ENCODE data around the gene LRRC4C. TPM values are rescaled to one million over a fixed set of nuclear protein-coding genes. Genes with fewer than 3 reads are reported as not detected.

Gene LRRC4C
- total RNA-seq, 1 experiment from 2014 or later = not detected

DNA sequence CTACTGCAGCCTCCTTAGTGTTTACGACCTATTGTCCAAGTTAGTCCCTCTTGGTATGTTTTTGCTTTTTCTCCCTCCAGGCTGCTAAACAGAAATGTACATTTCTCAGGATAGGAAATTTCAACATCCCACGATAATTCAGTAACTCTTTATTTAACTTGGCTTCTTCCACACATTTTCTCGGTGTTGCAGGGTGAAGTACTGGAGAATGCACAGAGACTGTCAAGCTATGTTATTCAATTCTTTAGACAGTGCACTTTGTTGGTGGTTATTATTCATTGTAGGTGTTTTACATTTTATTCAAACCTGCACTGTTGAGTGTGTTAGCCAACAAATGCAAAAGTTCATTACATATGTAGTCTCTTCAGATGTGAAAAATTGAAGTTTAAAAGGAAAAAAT lies 839.8 kb downstream of the LRRC4C start:
- H3K27me3 Mint-ChIP-seq (ENCODE audit: unreplicated experiment) = no peaks in the 10 kb centered on the region
- BruUV-seq (replicated peaks) = no TSS peak
- no peak overlapping the region for H3K4me3 Mint-ChIP-seq (ENCODE audit: low read depth, unreplicated experiment)
- peaks cover 10% of the 10 kb centered on the region for H3K9me3 Mint-ChIP-seq (ENCODE audit: low read depth, unreplicated experiment)
- CTCF ChIA-PET = no interaction called here
- H3K4me1 Mint-ChIP-seq (ENCODE audit: low read depth, unreplicated experiment) = no peaks in the 10 kb centered on the region
- intact Hi-C loops (cut with micrococcal nuclease; ENCODE audit: unreplicated experiment) = no loop called here
- no peak for TF ChIP-seq CTCF (IDR thresholded peaks at IDR 0.05; ENCODE audit: unreplicated experiment)
- H3K27ac Mint-ChIP-seq (ENCODE audit: unreplicated experiment) = no peak overlapping the region
- no peaks in the 10 kb centered on the region for H3K36me3 Mint-ChIP-seq (ENCODE audit: insufficient read depth, unreplicated experiment)
- no peak for DNase-seq

- no TSS peak for BruUV-seq (replicated peaks)
- intact Hi-C loops (cut with micrococcal nuclease; ENCODE audit: unreplicated experiment) = no loop called here
- Mint-ChIP-seq H3K27me3 (ENCODE audit: unreplicated experiment) (no peaks in the 10 kb centered on the region), H3K9me3 (ENCODE audit: low read depth, unreplicated experiment) (peaks cover 19% of the 10 kb centered on the region), H3K4me3 (ENCODE audit: low read depth, unreplicated experiment) (no peak overlapping the region), H3K27ac (ENCODE audit: unreplicated experiment) (no peak overlapping the region), H3K4me1 (ENCODE audit: low read depth, unreplicated experiment) (no peaks in the 10 kb centered on the region), H3K36me3 (ENCODE audit: insufficient read depth, unreplicated experiment) (no peaks in the 10 kb centered on the region)
- CTCF ChIA-PET = no interaction called here
- no peak for TF ChIP-seq CTCF (IDR thresholded peaks at IDR 0.05; ENCODE audit: unreplicated experiment)
- DNase-seq = no peak
Measured at GRCh38 chr11:40606800-40607199, 852.7 kb downstream of the LRRC4C start.

GRCh38 chr11:40602866-40603552 lies 856.4 kb downstream of the LRRC4C start:
- Mint-ChIP-seq H3K36me3 (ENCODE audit: insufficient read depth, unreplicated experiment) (no peaks in the 10 kb centered on the region), H3K4me3 (ENCODE audit: low read depth, unreplicated experiment) (no peak overlapping the region), H3K4me1 (ENCODE audit: low read depth, unreplicated experiment) (no peaks in the 10 kb centered on the region), H3K27me3 (ENCODE audit: unreplicated experiment) (no peaks in the 10 kb centered on the region), H3K9me3 (ENCODE audit: low read depth, unreplicated experiment) (peaks cover 19% of the 10 kb centered on the region), H3K27ac (ENCODE audit: unreplicated experiment) (no peak overlapping the region)
- intact Hi-C loops (cut with micrococcal nuclease; ENCODE audit: unreplicated experiment) = no loop called here
- CTCF ChIA-PET = no interaction called here
- BruUV-seq (replicated peaks) = no TSS peak
- no peak for DNase-seq
- no peak for TF ChIP-seq CTCF (IDR thresholded peaks at IDR 0.05; ENCODE audit: unreplicated experiment)

DNA sequence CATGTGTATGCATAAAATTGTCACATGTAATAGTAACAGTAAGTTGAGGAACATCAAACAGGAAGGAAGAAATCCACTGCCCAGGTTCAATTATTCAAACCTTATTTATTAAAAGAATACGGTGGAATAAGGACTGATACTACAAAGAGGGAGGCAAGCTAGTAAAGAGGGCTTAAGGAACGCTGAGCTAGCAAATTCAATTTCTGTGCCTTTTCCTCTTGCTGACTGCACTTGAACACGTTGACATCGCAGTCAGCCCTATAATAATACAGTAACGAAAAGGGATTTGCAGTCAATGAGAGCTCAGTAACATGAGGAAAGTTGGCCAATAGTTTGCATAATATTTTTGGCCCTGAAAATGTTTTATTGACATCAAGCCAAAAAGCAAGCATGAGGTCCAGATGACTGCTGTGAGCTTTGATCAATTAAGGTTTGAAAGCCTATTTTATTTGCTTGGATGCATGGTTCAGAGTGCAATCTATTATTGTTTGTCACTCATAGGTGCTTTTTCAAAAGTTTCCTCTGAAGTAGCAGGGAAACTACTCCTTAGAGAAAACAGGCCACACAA lies 861.8 kb downstream of the LRRC4C start:
- no peak for DNase-seq
- Mint-ChIP-seq H3K27me3 (ENCODE audit: unreplicated experiment) (no peaks in the 10 kb centered on the region), H3K9me3 (ENCODE audit: low read depth, unreplicated experiment) (peaks cover 14% of the 10 kb centered on the region), H3K27ac (ENCODE audit: unreplicated experiment) (no peak overlapping the region), H3K4me3 (ENCODE audit: low read depth, unreplicated experiment) (no peak overlapping the region), H3K36me3 (ENCODE audit: insufficient read depth, unreplicated experiment) (no peaks in the 10 kb centered on the region), H3K4me1 (ENCODE audit: low read depth, unreplicated experiment) (no peaks in the 10 kb centered on the region)
- CTCF ChIA-PET = no interaction called here
- TF ChIP-seq CTCF (IDR thresholded peaks at IDR 0.05; ENCODE audit: unreplicated experiment) = no peak
- intact Hi-C loops (cut with micrococcal nuclease; ENCODE audit: unreplicated experiment) = no loop called here
- no TSS peak for BruUV-seq (replicated peaks)
